Neural progenitor cell (in vitro differentiated cells): ENCODE results near the gene SLC35B4. TPM values are rescaled to one million over a fixed set of nuclear protein-coding genes. Genes with fewer than 3 reads are reported as not detected.

ENCODE experiments used
- DNase-seq: peaks from one replicate; pipeline ENCODE4 v3.0.0-alpha.2; 2016; ENCODE audit warnings: low spot score
- H2AFZ ChIP-seq: fragments of 200-600 bp; sonication (generic); replicated peaks from 2 replicates; pipeline ENCODE4 v1.6.1; 2016; ENCODE audit warnings: antibody characterized with exemption
- H3F3A ChIP-seq: fragments of 200-600 bp; sonication (generic); 2 replicates; pipeline ENCODE4 v1.6.1; 2016; ENCODE audit warnings: antibody characterized with exemption, low read depth
- H3K27ac ChIP-seq: fragments of 200-600 bp; sonication (generic); 2 replicates; pipeline ENCODE4 v1.5.1; 2016; ENCODE audit warnings: mild to moderate bottlenecking
- H3K27me3 ChIP-seq: fragments of 200-600 bp; sonication (generic); 2 replicates; pipeline ENCODE4 v1.6.1; 2016; ENCODE audit warnings: mild to moderate bottlenecking, moderate library complexity
- H3K36me3 ChIP-seq: fragments of 200-600 bp; sonication (generic); 2 replicates; pipeline ENCODE4 v1.5.1; 2016
- H3K4me1 ChIP-seq: fragments of 200-600 bp; sonication (generic); 2 replicates; pipeline ENCODE4 v1.6.1; 2016; ENCODE audit warnings: mixed run types
- H3K4me2 ChIP-seq: fragments of 200-600 bp; sonication (generic); 2 replicates; pipeline ENCODE4 v1.6.1; 2016
- H3K4me3 ChIP-seq: fragments of 200-600 bp; sonication (generic); 2 replicates; pipeline ENCODE4 v1.5.1; 2016
- H3K79me2 ChIP-seq: fragments of 200-600 bp; sonication (generic); 2 replicates; pipeline ENCODE4 v1.6.1; 2016; ENCODE audit warnings: low read depth
- H3K9ac ChIP-seq: fragments of 200-600 bp; sonication (generic); 2 replicates; pipeline ENCODE4 v1.6.1; 2016
- H3K9me3 ChIP-seq: fragments of 200-600 bp; sonication (generic); 2 replicates; pipeline ENCODE4 v1.5.1; 2016; ENCODE audit warnings: low read depth
- H4K20me1 ChIP-seq: fragments of 200-600 bp; sonication (generic); 2 replicates; pipeline ENCODE4 v1.6.1; 2016; ENCODE audit warnings: low read depth
- H3K27ac Mint-ChIP-seq: 3 replicates; pipeline ENCODE4 v1.8.0; 2021; ENCODE audit warnings: mixed read lengths
- H3K27me3 Mint-ChIP-seq: 2 replicates; pipeline ENCODE4 v1.8.0; 2022; ENCODE audit warnings: low read depth, mild to moderate bottlenecking, inconsistent platforms, moderate library complexity, mixed read lengths; ENCODE audit not compliant: insufficient read depth
- H3K36me3 Mint-ChIP-seq: 3 replicates; pipeline ENCODE4 v1.8.0; 2021; ENCODE audit warnings: mixed read lengths
- H3K4me1 Mint-ChIP-seq: 3 replicates; pipeline ENCODE4 v1.8.0; 2021; ENCODE audit warnings: mixed read lengths
- H3K4me3 Mint-ChIP-seq: 3 replicates; pipeline ENCODE4 v1.8.0; 2021; ENCODE audit warnings: mild to moderate bottlenecking, moderate library complexity, mixed read lengths
- H3K9me3 Mint-ChIP-seq: 3 replicates; pipeline ENCODE4 v1.8.0; 2020; ENCODE audit warnings: mixed read lengths
- CTCF ChIP-seq: fragments of 200-600 bp; sonication (generic); IDR thresholded peaks from 2 replicates; pipeline ENCODE4 v1.5.1; 2017; ENCODE audit warnings: antibody characterized with exemption, mild to moderate bottlenecking
- EZH2 ChIP-seq: fragments of 200-600 bp; sonication (generic); IDR thresholded peaks from 2 replicates; pipeline ENCODE4 v1.6.1; 2017; ENCODE audit warnings: antibody characterized with exemption, mild to moderate bottlenecking, moderate library complexity
- EZH2phosphoT487 ChIP-seq: fragments of 200-600 bp; sonication (generic); IDR thresholded peaks from 2 replicates; pipeline ENCODE4 v1.6.1; 2017; ENCODE audit warnings: antibody characterized with exemption
- total RNA-seq: library from RNA; depleted of rRNA; stranded (reverse); fragments of >200 nt; gene quantifications from 2 replicates; pipeline ENCODE4 v1.2.3, GENCODE V29; 2015; ENCODE audit warnings: low replicate concordance

Gene SLC35B4
- total RNA-seq, 1 donor from 2014 or later, result 32.0 TPM

- Mint-ChIP-seq H3K36me3 (peaks cover 27% of the 10 kb centered on the region), H3K27me3 (no peaks in the 10 kb centered on the region), H3K4me3 (no peak overlapping the region), H3K27ac (no peak overlapping the region), H3K4me1 (no peaks in the 10 kb centered on the region), H3K9me3 (no peaks in the 10 kb centered on the region)
- no peaks in the 10 kb centered on the region for H4K20me1 ChIP-seq
- peaks cover 6% of the 10 kb centered on the region for H3K36me3 ChIP-seq
- no peaks in the 10 kb centered on the region for H3F3A ChIP-seq
- H3K27me3 ChIP-seq, result no peaks in the 10 kb centered on the region
- H2AFZ ChIP-seq, result no peak overlapping the region
- H3K4me1 ChIP-seq, result peaks cover 11% of the 10 kb centered on the region
- no peak overlapping the region for H3K4me3 ChIP-seq
- TF ChIP-seq CTCF, result no peak
- TF ChIP-seq EZH2, result no peak
- no peak for TF ChIP-seq EZH2phosphoT487
- no peak for DNase-seq
- H3K9ac ChIP-seq, result no peak overlapping the region
- H3K27ac ChIP-seq, result no peak overlapping the region
- no peaks in the 10 kb centered on the region for H3K9me3 ChIP-seq
- H3K79me2 ChIP-seq, result no peaks in the 10 kb centered on the region
- H3K4me2 ChIP-seq, result no peak overlapping the region
Measured at GRCh38 chr7:134293002-134293740, 23.6 kb downstream of the SLC35B4 start.

GRCh38 chr7:134290286-134290685, 26.4 kb downstream of the SLC35B4 start:
- Histone ChIP-seq H3K9ac (no peak overlapping the region), H3K36me3 (no peaks in the 10 kb centered on the region), H3K4me3 (no peak overlapping the region), H3K79me2 (no peaks in the 10 kb centered on the region), H3K4me1 (peaks cover 11% of the 10 kb centered on the region), H3F3A (no peaks in the 10 kb centered on the region), H3K4me2 (no peak overlapping the region), H3K9me3 (no peaks in the 10 kb centered on the region), H2AFZ (no peak overlapping the region), H3K27me3 (no peaks in the 10 kb centered on the region), H3K27ac (no peak overlapping the region), H4K20me1 (no peaks in the 10 kb centered on the region)
- Mint-ChIP-seq H3K4me1 (no peaks in the 10 kb centered on the region), H3K4me3 (no peak overlapping the region), H3K27me3 (no peaks in the 10 kb centered on the region), H3K36me3 (peaks cover 18% of the 10 kb centered on the region), H3K9me3 (no peaks in the 10 kb centered on the region), H3K27ac (no peak overlapping the region)
- no peak for DNase-seq
- TF ChIP-seq EZH2, result no peak
- TF ChIP-seq EZH2phosphoT487, result no peak
- TF ChIP-seq CTCF, result no peak

- no peak for DNase-seq
- H3K36me3 ChIP-seq, result no peaks in the 10 kb centered on the region
- H3K36me3 Mint-ChIP-seq, result peaks cover 15% of the 10 kb centered on the region
- H3K4me3 ChIP-seq, result no peak overlapping the region
- no peaks in the 10 kb centered on the region for H4K20me1 ChIP-seq
- H3K79me2 ChIP-seq, result no peaks in the 10 kb centered on the region
- H3K9me3 Mint-ChIP-seq, result no peaks in the 10 kb centered on the region
- no peak overlapping the region for H3K27ac Mint-ChIP-seq
- TF ChIP-seq EZH2phosphoT487, result no peak
- TF ChIP-seq EZH2, result no peak
- no peak for TF ChIP-seq CTCF
- no peak overlapping the region for H3K4me3 Mint-ChIP-seq
- H3K27ac ChIP-seq, result no peak overlapping the region
- H3K27me3 ChIP-seq, result no peaks in the 10 kb centered on the region
- H3K4me1 ChIP-seq, result peaks cover 11% of the 10 kb centered on the region
- no peak overlapping the region for H3K9ac ChIP-seq
- no peaks in the 10 kb centered on the region for H3K9me3 ChIP-seq
- no peak overlapping the region for H3K4me2 ChIP-seq
- H3K27me3 Mint-ChIP-seq, result no peaks in the 10 kb centered on the region
- H3K4me1 Mint-ChIP-seq, result no peaks in the 10 kb centered on the region
- H3F3A ChIP-seq, result no peaks in the 10 kb centered on the region
- no peak overlapping the region for H2AFZ ChIP-seq
Measured at GRCh38 chr7:134289841-134290240, 26.9 kb downstream of the SLC35B4 start.
